Fibroblast of lung (primary cell): ENCODE results near the gene TMEM132D. TPM values are rescaled to one million over a fixed set of nuclear protein-coding genes. Genes with fewer than 3 reads are reported as not detected.

ENCODE experiments used
- DNase-seq, 2 donors: peaks; one replicate each; pipeline versions ENCODE4 v3.0.0 to v3.0.0-alpha.2; 2010; ENCODE audit warnings: low read depth in 2 of 2
- H2AFZ ChIP-seq: 2 replicates; pipeline ENCODE4 v1.5.1; 2012; ENCODE audit warnings: low read length, control low read depth, inconsistent platforms
- H3K27ac ChIP-seq: 2 replicates; pipeline ENCODE4 v1.5.1; 2011; ENCODE audit warnings: low read length, control low read depth; ENCODE audit not compliant: insufficient read depth
- H3K27me3 ChIP-seq: 2 replicates; pipeline ENCODE4 v1.5.1; 2011; ENCODE audit warnings: mild to moderate bottlenecking, low read length; ENCODE audit not compliant: control insufficient read depth, insufficient read depth
- H3K36me3 ChIP-seq: 2 replicates; pipeline ENCODE4 v1.5.1; 2011; ENCODE audit warnings: low read length; ENCODE audit not compliant: control insufficient read depth, insufficient read depth
- H3K4me1 ChIP-seq: 2 replicates; pipeline ENCODE4 v1.5.1; 2011; ENCODE audit warnings: low read length; ENCODE audit not compliant: control insufficient read depth, insufficient read depth; ENCODE audit errors: extremely low read depth
- H3K4me2 ChIP-seq: 2 replicates; pipeline ENCODE4 v1.5.1; 2011; ENCODE audit warnings: low read length, control low read depth; ENCODE audit not compliant: insufficient read depth; ENCODE audit errors: extremely low read depth
- H3K4me3 ChIP-seq, 4 experiments: fragments of 200-600 bp in 1 of 4; sonication (generic) in 1 of 4; replicated peaks in 1 of 4; 2 replicates each; pipeline ENCODE4 v1.5.1; 2011 to 2016; ENCODE audit warnings: low read length in 4 of 4, low read depth in 3 of 4, mild to moderate bottlenecking in 3 of 4, control low read depth in 2 of 4, inconsistent platforms in 1 of 4, mixed read lengths in 1 of 4; ENCODE audit not compliant: insufficient read depth in 1 of 4; ENCODE audit errors: control extremely low read depth in 1 of 4
- H3K79me2 ChIP-seq: 2 replicates; pipeline ENCODE4 v1.5.1; 2012; ENCODE audit warnings: mild to moderate bottlenecking, low read length, inconsistent platforms; ENCODE audit not compliant: control insufficient read depth, insufficient read depth
- H3K9ac ChIP-seq: 2 replicates; pipeline ENCODE4 v1.5.1; 2011; ENCODE audit warnings: mild to moderate bottlenecking, low read length, control low read depth; ENCODE audit not compliant: insufficient read depth
- H3K9me3 ChIP-seq: 2 replicates; pipeline ENCODE4 v1.5.1; 2012; ENCODE audit warnings: low read depth, low read length; ENCODE audit not compliant: control insufficient read depth, insufficient read depth
- H4K20me1 ChIP-seq: 2 replicates; pipeline ENCODE4 v1.5.1; 2011; ENCODE audit warnings: low read length; ENCODE audit not compliant: control insufficient read depth, insufficient read depth; ENCODE audit errors: extremely low read depth
- EZH2 ChIP-seq: IDR thresholded peaks from 2 replicates; pipeline ENCODE4 v1.5.1; 2012; ENCODE audit warnings: low read length, control low read depth, mild to moderate bottlenecking; ENCODE audit errors: missing control alignments
- polyA plus RNA-seq, 2 donors: library from polyadenylated mRNA; depleted of rRNA in 1 of 2; stranded (reverse) in 1 of 2; unstranded in 1 of 2; fragments of >200 nt; gene quantifications; 2 replicates each; pipeline ENCODE4 v1.2.1, GENCODE V29; 2011 to 2012; ENCODE audit warnings: missing spikeins in 1 of 2
- total RNA-seq: library from RNA; depleted of rRNA; stranded (reverse); fragments of >200 nt; gene quantifications from 2 replicates; pipeline ENCODE4 v1.2.1, GENCODE V29; 2014
- TF ChIP-seq, protein P1 (sequence below), 2 donors: IDR thresholded peaks in 1 of 2; conservative IDR thresholded peaks in 1 of 2; 1 replicate in 1 of 2; 2 replicates in 1 of 2; pipeline ENCODE4 v1.5.1; 2011 to 2012; ENCODE audit warnings: low read length in 2 of 2, control low read depth in 1 of 2, inconsistent platforms in 1 of 2, low read depth in 1 of 2, mild to moderate bottlenecking in 1 of 2

Gene TMEM132D
- total and polyA plus RNA-seq, 2 donors (not counting 1 experiment from before 2014, with no cell fraction given), result not detected

DNA sequence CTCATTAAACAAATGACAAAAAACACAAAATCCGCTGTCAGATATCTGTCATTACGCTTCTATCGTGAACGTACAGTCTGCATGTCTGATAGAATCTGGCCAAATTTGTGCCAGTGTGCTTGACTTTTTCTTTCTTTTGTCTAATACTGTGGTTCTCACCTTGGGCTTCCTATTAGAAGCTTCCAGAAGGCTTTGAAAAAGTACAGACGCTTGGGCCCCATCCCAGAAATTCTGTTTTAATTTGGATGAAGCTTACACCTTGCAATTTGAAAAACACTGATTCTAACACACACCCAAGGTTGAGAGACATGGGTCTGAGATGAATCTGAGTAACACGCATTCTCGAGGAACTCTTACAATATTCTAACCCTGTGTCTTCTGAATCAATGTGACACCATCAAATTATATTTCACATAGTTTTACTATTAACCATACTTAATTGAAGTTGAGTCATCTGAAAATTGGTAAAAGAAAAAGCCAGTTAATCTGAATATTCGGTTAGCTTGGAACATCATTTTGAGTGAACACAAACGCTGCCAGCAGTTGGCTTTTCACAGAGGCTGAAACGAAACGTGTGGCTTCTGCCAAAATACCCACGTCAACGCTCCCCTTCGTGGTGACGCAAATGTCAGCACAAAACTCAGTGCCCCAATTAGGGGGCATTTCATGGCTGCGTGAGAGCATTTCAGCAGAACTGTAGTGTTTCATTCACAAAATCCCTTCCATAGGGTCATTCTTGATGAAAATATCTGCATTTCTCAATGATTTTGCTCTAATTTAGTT, 420.5 kb downstream of the TMEM132D start:
- H4K20me1 ChIP-seq, result no peaks in the 10 kb centered on the region
- H3K36me3 ChIP-seq, result no peaks in the 10 kb centered on the region
- no peaks in the 10 kb centered on the region for H3K27me3 ChIP-seq
- no peak overlapping the region for H3K4me2 ChIP-seq
- H3K27ac ChIP-seq, result no peak overlapping the region
- H3K79me2 ChIP-seq, result no peaks in the 10 kb centered on the region
- no peak overlapping the region for H2AFZ ChIP-seq
- TF ChIP-seq EZH2, result no peak
- TF ChIP-seq, protein P1, sequence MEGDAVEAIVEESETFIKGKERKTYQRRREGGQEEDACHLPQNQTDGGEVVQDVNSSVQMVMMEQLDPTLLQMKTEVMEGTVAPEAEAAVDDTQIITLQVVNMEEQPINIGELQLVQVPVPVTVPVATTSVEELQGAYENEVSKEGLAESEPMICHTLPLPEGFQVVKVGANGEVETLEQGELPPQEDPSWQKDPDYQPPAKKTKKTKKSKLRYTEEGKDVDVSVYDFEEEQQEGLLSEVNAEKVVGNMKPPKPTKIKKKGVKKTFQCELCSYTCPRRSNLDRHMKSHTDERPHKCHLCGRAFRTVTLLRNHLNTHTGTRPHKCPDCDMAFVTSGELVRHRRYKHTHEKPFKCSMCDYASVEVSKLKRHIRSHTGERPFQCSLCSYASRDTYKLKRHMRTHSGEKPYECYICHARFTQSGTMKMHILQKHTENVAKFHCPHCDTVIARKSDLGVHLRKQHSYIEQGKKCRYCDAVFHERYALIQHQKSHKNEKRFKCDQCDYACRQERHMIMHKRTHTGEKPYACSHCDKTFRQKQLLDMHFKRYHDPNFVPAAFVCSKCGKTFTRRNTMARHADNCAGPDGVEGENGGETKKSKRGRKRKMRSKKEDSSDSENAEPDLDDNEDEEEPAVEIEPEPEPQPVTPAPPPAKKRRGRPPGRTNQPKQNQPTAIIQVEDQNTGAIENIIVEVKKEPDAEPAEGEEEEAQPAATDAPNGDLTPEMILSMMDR (conservative IDR thresholded peaks at IDR 0.05 in 1 of 2, IDR thresholded peaks at IDR 0.05 in 1 of 2; ENCODE audit: low read depth in 1 of 2, low read length in 2 of 2), result no peak
- no peak overlapping the region for H3K4me3 ChIP-seq
- H3K4me1 ChIP-seq, result no peaks in the 10 kb centered on the region
- H3K9ac ChIP-seq, result no peak overlapping the region
- no peak for DNase-seq
- H3K9me3 ChIP-seq, result no peaks in the 10 kb centered on the region

DNA sequence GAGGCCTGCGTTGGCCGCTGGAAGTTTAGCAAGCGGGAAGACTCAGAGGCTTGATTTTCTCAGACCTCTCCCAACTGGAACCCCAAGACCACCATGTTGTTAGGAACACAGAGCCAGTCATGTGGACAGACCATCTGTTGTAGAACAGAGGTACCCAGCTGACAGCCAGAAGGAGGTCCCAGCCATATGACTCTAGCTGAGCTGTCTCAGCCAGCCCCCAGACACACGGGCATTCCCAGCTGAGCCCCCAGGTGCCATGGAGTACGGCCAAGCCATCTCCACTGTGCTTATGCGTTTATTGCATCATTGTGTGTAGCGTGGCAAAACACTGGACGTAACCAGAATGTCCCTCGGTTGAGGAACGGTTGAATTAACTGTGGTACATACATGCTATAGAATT, 421.9 kb downstream of the TMEM132D start:
- no peaks in the 10 kb centered on the region for H3K79me2 ChIP-seq
- H3K9me3 ChIP-seq, result no peaks in the 10 kb centered on the region
- no peak overlapping the region for H3K4me2 ChIP-seq
- H3K9ac ChIP-seq, result no peak overlapping the region
- no peaks in the 10 kb centered on the region for H3K27me3 ChIP-seq
- H3K4me1 ChIP-seq, result no peaks in the 10 kb centered on the region
- H4K20me1 ChIP-seq, result no peaks in the 10 kb centered on the region
- H3K4me3 ChIP-seq, result no peak overlapping the region
- no peaks in the 10 kb centered on the region for H3K36me3 ChIP-seq
- TF ChIP-seq, protein P1 (conservative IDR thresholded peaks at IDR 0.05 in 1 of 2, IDR thresholded peaks at IDR 0.05 in 1 of 2; ENCODE audit: low read depth in 1 of 2, low read length in 2 of 2), result no peak
- no peak for TF ChIP-seq EZH2
- no peak for DNase-seq
- no peak overlapping the region for H2AFZ ChIP-seq
- no peak overlapping the region for H3K27ac ChIP-seq

DNA sequence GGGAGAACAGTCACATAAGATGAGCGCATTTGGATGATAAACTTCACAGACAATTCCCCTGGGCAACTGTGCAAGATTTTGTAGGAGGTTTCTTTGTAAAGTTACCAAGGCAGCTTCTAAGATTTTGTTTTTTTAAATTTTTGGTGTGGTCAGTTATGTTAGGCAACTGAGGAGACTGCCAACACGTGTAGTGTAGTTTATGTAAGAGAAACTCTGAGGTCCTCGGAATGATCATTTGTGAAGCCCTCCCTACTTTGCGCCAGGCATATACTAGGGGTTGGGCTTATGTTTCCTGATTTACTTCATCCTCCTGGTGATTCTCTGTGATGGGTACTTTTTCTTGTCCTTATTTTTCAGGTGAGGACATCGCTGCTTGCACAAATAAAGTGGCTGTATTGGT, 433.6 kb downstream of the TMEM132D start:
- Histone ChIP-seq H2AFZ (no peak overlapping the region), H3K27me3 (no peaks in the 10 kb centered on the region), H3K9me3 (no peaks in the 10 kb centered on the region), H3K27ac (no peak overlapping the region), H3K4me3 (no peak overlapping the region), H3K36me3 (no peaks in the 10 kb centered on the region), H3K79me2 (no peaks in the 10 kb centered on the region), H4K20me1 (no peaks in the 10 kb centered on the region), H3K9ac (no peak overlapping the region), H3K4me1 (no peaks in the 10 kb centered on the region), H3K4me2 (no peak overlapping the region)
- TF ChIP-seq EZH2, result no peak
- TF ChIP-seq, protein P1 (conservative IDR thresholded peaks at IDR 0.05 in 1 of 2, IDR thresholded peaks at IDR 0.05 in 1 of 2; ENCODE audit: low read depth in 1 of 2, low read length in 2 of 2), result no peak
- no peak for DNase-seq
